ENCODE measurements around the gene STRIP1.
"Not testable (repeated sequence)": the region's sequence is repeated elsewhere in the genome, so short reads cannot be mapped to it uniquely, and the experiment has no call there.

The STRIP1 gene

GRCh38 chr1:110008971-110009565 is 25.4 kb upstream of the STRIP1 start:
- DNase-seq, result no peak

DNA sequence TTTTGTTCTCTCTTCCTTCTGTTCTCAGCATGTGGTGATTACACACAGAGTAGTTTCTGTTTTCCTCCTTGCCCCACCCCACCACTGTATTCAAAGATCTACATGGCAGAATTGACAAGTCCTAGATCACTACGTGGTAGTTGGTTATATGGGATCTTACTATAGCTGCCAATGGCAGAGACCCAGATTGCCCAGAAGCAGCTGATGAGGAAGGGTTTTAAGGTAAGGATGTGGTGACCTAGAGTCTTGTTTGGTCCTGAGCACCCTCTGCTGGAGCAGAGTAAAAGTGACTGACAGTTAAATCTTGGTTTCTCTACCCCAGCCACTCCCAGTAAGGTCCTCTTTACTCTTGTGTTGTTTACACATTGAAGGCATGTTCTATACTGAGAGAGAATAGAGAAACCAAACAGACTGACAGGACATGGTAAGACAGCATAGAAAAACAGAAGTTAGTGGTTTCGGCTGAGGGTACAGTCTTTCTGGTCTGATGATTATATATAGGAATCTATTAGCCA is 22.8 kb upstream of the STRIP1 start:
- DNase-seq, result no peak

- no peak for DNase-seq
Measured at GRCh38 chr1:110012100-110012780, 22.2 kb upstream of the STRIP1 start.

GRCh38 chr1:110017792-110018191 is 16.6 kb upstream of the STRIP1 start:
- no peak for DNase-seq

- no peak for DNase-seq
Measured at GRCh38 chr1:110018396-110018795, 16.0 kb upstream of the STRIP1 start.

- no peak for DNase-seq
Measured at GRCh38 chr1:110019770-110020169, 14.7 kb upstream of the STRIP1 start.

- no peak for DNase-seq
Measured at GRCh38 chr1:110021285-110021684, 13.1 kb upstream of the STRIP1 start.

DNA sequence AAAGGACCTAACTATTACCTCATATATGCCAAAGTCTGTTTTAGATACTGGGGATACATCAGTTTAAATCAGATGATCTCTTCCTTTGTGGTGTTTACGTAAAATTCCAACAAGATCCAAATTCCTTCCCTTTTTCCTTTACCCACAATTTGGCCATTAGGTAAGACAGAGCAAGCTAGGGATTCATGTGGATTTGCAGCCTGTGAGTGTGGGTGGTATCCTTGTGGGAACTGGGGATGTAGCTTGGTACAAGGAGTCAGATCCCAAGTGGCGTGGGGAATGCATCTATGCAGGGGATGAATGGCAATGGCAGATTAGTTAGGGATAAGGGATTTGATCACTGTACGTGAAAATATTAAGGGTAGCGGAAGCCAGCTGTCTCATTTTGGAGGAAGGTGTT is 9.8 kb upstream of the STRIP1 start:
- no peak for DNase-seq

- DNase-seq, result not testable (repeated sequence)
Measured at GRCh38 chr1:110030687-110031086, 3.7 kb upstream of the STRIP1 start.

- DNase-seq, result no peak
Measured at GRCh38 chr1:110032327-110032726, 2.1 kb upstream of the STRIP1 start.

DNA sequence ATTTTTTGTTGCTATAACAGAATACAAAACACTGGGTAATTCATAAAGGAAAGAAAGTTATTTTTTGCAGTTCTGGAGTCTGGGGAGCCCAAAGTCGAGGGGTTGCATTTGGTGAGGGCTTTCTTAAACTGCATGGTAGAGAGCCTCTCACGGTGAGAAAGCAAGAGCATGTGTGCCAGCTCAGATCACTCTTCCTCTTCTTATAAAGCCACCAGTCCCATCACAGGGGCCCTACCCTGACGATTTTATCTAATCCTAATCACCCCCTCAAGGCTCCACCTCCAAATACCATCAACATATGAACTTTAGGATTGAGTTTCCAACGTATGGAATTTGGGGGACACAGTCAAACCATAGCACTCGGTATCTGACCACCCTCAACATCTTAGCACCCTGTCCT is 1.0 kb upstream of the STRIP1 start:
- DNase-seq, result no peak

GRCh38 chr1:110034040-110034450 is 379 bp upstream of the STRIP1 start:
- no peak for DNase-seq

DNA sequence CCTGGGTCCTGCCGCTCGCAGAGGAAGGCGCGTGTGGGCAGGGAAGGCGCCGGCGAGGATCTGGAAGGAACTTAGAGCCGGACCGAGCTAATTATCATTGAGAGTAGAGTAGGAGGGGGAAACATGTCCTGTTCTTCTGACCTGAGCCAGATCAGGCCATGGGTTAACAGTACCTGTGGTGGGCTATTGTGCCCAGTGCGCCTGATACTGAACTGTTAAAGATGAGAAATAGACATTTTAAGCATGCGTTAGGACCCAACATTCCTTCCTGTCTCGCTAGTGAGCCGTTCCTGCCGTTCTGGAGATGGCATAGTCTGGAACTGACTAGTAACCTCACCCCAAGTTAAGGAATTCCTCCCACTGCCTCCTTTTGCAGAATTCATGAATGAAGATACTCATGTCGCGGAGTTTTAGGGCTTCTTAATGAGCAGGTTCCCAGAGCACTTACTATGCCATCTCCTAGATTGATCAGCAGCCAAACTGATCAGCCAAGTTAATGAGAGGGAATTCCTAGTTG is 870 bp downstream of the STRIP1 start:
- peak; percentile 49 for DNase-seq

GRCh38 chr1:110038271-110038670 is 3.8 kb downstream of the STRIP1 start:
- no peak for DNase-seq

GRCh38 chr1:110039641-110040040 is 5.2 kb downstream of the STRIP1 start:
- no peak for DNase-seq

GRCh38 chr1:110040548-110040947 is 6.1 kb downstream of the STRIP1 start:
- no peak for DNase-seq

DNA sequence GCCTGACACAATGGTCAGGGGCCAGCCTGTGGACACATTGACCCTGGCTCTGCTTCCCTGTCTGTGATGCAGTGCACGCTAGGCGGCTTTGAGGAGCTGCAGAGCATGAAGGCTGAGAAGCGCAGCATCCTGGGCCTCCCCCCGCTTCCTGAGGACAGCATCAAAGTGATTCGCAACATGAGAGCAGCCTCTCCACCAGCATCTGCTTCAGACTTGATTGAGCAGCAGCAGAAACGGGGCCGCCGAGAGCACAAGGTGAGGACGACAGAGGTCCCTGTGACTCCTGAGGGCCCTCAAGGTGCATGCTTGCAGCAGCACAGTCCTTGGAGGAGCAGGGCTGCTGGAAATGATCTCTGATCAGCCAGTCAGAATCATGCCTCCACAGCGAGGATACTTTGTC is 8.6 kb downstream of the STRIP1 start:
- no peak for DNase-seq

- DNase-seq, result no peak
Measured at GRCh38 chr1:110047463-110047862, 13.0 kb downstream of the STRIP1 start.

DNA sequence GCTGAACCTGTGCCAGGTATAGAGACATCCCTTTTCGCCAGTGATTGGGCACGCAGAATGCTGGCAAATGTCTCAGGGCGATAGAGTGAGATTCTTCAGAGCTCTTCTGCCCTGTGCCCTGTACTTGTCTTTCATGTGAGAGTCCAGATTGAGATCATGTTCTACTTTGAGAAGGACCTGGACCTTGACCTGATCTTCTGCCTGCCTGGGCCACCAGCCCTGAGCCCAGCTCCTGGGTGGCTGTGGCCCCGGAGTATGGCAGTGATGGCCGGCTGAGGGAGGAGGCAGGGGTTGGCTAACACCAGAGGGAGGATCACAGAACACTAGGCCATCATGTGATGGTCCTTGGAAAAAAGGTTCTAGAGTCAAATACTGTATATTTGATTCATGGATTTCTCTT is 13.8 kb downstream of the STRIP1 start:
- no peak for DNase-seq

DNA sequence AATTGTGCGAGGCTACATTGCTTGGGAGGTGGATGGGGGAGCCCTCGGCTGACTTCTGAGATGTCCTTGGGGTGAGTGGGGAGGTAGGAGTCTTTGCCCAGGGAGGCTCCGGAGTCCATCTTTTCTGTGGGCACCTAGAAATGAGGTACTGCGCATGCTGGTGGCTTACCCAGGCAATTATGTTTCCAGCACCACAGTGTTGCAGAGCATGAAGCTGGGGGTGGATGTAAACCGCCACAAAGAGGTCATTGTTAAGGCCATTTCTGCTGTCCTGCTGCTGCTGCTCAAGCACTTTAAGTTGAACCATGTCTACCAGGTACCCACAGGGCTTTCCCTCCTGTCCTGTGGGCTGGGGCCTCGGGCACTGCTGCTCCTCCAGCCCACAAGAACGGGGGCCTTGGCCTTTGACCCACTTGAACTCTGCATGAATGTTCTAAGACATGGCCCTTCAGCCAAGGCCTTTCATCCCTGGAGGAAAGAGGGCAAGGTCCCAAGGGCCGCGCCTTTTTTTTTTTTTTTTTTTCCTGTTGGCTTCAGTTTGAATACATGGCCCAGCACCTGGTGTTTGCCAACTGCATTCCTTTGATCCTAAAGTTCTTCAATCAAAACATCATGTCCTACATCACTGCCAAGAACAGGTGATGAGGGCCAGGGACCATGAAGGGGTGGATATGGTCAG is 14.6 kb downstream of the STRIP1 start:
- no peak for DNase-seq

DNA sequence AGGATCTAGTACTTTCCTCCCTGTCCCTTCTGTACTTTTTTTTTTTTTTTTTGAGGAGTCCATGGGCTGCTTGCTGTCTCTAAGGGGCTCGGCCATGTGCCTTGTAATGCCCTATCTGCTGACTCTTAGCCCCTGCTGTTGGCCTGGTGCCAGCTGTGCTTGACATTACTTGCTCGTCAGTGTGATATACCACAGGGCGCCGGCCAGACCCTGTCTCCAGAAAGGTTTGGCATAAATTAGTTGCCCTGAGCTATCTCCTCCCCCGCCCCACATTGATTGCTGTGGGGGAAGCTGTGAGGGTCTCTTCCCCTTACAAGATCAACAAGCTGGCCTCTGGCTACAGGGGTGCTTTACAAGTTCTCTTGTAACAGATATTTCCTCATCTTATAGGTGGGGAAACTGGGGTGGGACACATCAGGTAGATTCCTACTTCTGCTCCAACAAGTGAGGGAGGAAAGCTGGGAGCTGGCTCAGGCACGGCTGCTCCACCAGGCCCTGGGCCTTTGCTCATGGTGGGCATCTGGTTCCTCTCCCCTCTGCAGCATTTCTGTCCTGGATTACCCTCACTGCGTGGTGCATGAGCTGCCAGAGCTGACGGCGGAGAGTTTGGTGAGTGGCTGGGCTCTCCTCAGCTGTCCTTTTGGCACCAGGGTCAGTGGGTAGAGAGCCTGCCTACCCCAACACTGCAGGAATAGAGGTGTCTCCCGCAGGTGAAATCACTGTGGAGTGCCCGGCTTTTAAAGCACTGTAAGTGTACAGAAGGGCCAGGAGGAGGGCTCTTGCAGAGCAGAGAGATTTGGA is 15.6 kb downstream of the STRIP1 start:
- DNase-seq, result peak; percentile 29

GRCh38 chr1:110050602-110051261 is 16.3 kb downstream of the STRIP1 start:
- no peak for DNase-seq

GRCh38 chr1:110051262-110051648 is 16.8 kb downstream of the STRIP1 start:
- no peak for DNase-seq

Measured in NCI-H1105 (cell line).